ENCODE results near the gene INS.

- peak; percentile 100 for TF ChIP-seq CTCF (IDR thresholded peaks at IDR 0.05; ENCODE audit: insufficient read depth, low read length, poor library complexity, severe bottlenecking)
- no peak for TF ChIP-seq EZH2phosphoT487 (conservative IDR thresholded peaks at IDR 0.05; ENCODE audit: low read length)
Observed at GRCh38 chr11:2194877-2195755, 34.1 kb upstream of the INS start.

Measured in SU-DHL-6 (cell line).